MM.1S (cell line): ENCODE data around the gene IFI44L.

Experiments
- DNase-seq: peaks from one replicate; pipeline ENCODE4 v3.0.0-alpha.2; 2015
- H2AFZ ChIP-seq: fragments of 300-600 bp; sonication (generic); 2 replicates; pipeline ENCODE4 v1.6.0; 2016; ENCODE audit warnings: antibody characterized with exemption, low read length
- H3F3A ChIP-seq: fragments of 300-600 bp; sonication (generic); 2 replicates; pipeline ENCODE4 v1.6.1; 2016; ENCODE audit warnings: mild to moderate bottlenecking, antibody characterized with exemption, low read length, moderate library complexity, mixed read lengths; ENCODE audit not compliant: insufficient read depth
- H3K27ac ChIP-seq: fragments of 300-600 bp; sonication (generic); 2 replicates; pipeline ENCODE4 v1.5.1; 2016; ENCODE audit warnings: mild to moderate bottlenecking, low read length
- H3K27me3 ChIP-seq: fragments of 300-600 bp; sonication (generic); replicated peaks from 2 replicates; pipeline ENCODE4 v1.6.0; 2016; ENCODE audit warnings: low read length; ENCODE audit not compliant: insufficient read depth
- H3K36me3 ChIP-seq: fragments of 300-600 bp; sonication (generic); replicated peaks from 2 replicates; pipeline ENCODE4 v1.6.1; 2016; ENCODE audit warnings: mild to moderate bottlenecking, low read length, mixed read lengths; ENCODE audit not compliant: insufficient read depth
- H3K4me1 ChIP-seq: fragments of 300-600 bp; sonication (generic); 2 replicates; pipeline ENCODE4 v1.6.1; 2016; ENCODE audit warnings: low read length, mixed read lengths
- H3K4me2 ChIP-seq: fragments of 300-600 bp; sonication (generic); 2 replicates; pipeline ENCODE4 v1.6.0; 2016; ENCODE audit warnings: low read depth, low read length
- H3K4me3 ChIP-seq: fragments of 300-600 bp; sonication (generic); 2 replicates; pipeline ENCODE4 v1.5.1; 2016; ENCODE audit warnings: low read length, mixed read lengths
- H3K79me2 ChIP-seq: fragments of 300-600 bp; sonication (generic); 2 replicates; pipeline ENCODE4 v1.6.1; 2016; ENCODE audit warnings: mixed run types, low read length, mixed read lengths
- H3K9ac ChIP-seq: fragments of 300-600 bp; sonication (generic); 2 replicates; pipeline ENCODE4 v1.6.1; 2016; ENCODE audit warnings: low read length, mixed read lengths
- H3K9me2 ChIP-seq: fragments of 300-600 bp; sonication (generic); replicated peaks from 2 replicates; pipeline ENCODE4 v1.6.1; 2016; ENCODE audit warnings: mild to moderate bottlenecking, low read length, mixed read lengths; ENCODE audit not compliant: insufficient read depth
- H3K9me3 ChIP-seq: fragments of 300-600 bp; sonication (generic); replicated peaks from 2 replicates; pipeline ENCODE4 v1.6.1; 2016; ENCODE audit warnings: mild to moderate bottlenecking, low read length, mixed read lengths; ENCODE audit not compliant: insufficient read depth
- H4K20me1 ChIP-seq: fragments of 300-600 bp; sonication (generic); 2 replicates; pipeline ENCODE4 v1.6.1; 2016; ENCODE audit warnings: mild to moderate bottlenecking, low read length, moderate library complexity, mixed read lengths; ENCODE audit not compliant: insufficient read depth
- EZH2 ChIP-seq: fragments of 300-600 bp; sonication (generic); optimal IDR thresholded peaks from 2 replicates; pipeline ENCODE3; 2017; ENCODE audit warnings: low read depth, mild to moderate bottlenecking, antibody characterized with exemption, low read length, mixed read lengths
- EZH2phosphoT487 ChIP-seq: fragments of 300-600 bp; sonication (generic); IDR thresholded peaks from 2 replicates; pipeline ENCODE4 v1.6.1; 2018; ENCODE audit warnings: antibody characterized with exemption, low read length
- TF ChIP-seq, protein P1 (sequence below): fragments of 300-600 bp; sonication (generic); IDR thresholded peaks from 2 replicates; pipeline ENCODE4 v1.5.1; 2016; ENCODE audit warnings: antibody characterized with exemption, low read length, mixed read lengths

The IFI44L gene

DNA sequence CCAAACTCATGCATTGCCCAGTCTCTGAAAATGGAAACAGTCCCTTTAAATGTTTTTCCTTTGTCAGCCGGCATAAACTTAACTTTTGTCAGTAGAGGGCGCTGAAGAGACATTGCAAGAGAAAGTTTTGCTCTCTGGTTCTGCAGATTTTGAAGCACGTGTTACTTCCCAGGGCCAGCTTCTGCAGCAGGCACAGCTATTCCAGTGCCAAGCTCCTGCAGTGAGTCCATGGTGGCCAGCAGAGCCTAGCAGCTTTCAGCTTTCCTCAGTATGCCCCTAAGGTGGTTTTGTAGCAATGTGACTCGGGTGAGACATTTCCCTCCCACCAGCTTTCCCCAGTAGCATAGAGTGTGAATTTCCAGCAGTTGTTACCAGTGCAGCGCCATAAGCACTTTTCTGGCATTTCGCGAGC, 2.6 kb upstream of the IFI44L start:
- Histone ChIP-seq H3K4me2 (peak overlapping the region; percentile 5; the same call in 1 of the 2 replicates), H3K27me3 (peaks cover 47% of the 10 kb centered on the region), H3K4me1 (peaks cover 16% of the 10 kb centered on the region), H3K36me3 (no peaks in the 10 kb centered on the region), H3K27ac (no peak overlapping the region), H2AFZ (no peak overlapping the region), H3K4me3 (no peak overlapping the region), H3K79me2 (no peaks in the 10 kb centered on the region), H3K9me3 (no peaks in the 10 kb centered on the region), H3K9ac (no peak overlapping the region), H3K9me2 (no peaks in the 10 kb centered on the region), H4K20me1 (no peaks in the 10 kb centered on the region; the same call in 1 of the 2 replicates), H3F3A (peaks cover 15% of the 10 kb centered on the region)
- peak; percentile 86 for DNase-seq
- TF ChIP-seq, protein P1, sequence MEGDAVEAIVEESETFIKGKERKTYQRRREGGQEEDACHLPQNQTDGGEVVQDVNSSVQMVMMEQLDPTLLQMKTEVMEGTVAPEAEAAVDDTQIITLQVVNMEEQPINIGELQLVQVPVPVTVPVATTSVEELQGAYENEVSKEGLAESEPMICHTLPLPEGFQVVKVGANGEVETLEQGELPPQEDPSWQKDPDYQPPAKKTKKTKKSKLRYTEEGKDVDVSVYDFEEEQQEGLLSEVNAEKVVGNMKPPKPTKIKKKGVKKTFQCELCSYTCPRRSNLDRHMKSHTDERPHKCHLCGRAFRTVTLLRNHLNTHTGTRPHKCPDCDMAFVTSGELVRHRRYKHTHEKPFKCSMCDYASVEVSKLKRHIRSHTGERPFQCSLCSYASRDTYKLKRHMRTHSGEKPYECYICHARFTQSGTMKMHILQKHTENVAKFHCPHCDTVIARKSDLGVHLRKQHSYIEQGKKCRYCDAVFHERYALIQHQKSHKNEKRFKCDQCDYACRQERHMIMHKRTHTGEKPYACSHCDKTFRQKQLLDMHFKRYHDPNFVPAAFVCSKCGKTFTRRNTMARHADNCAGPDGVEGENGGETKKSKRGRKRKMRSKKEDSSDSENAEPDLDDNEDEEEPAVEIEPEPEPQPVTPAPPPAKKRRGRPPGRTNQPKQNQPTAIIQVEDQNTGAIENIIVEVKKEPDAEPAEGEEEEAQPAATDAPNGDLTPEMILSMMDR, result peak; percentile 87
- TF ChIP-seq EZH2phosphoT487 (no peak), EZH2 (no peak)

DNA sequence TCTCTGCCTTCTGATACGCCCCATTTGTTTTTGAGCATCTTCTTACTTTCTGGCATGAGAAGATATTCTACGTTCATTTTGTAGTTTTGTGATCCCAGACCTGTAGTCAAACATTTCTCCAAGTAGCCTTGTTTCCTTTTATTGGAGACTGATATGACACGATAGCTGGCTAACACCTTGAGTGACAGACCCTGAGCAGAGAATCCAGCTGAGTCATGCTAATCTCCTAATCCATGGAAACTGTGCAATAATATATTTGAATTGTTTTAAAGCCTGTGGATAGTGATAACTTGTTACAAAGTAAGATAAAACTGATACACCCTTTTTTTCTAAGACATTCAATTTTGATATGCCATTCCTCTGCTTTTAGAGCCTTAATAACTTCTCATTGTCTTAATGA, 1.2 kb upstream of the IFI44L start:
- H4K20me1 ChIP-seq, result no peaks in the 10 kb centered on the region; the same call in 1 of the 2 replicates
- peaks cover 52% of the 10 kb centered on the region for H3K27me3 ChIP-seq
- no peak overlapping the region for H2AFZ ChIP-seq
- DNase-seq, result no peak
- no peaks in the 10 kb centered on the region for H3K9me3 ChIP-seq
- peaks cover 15% of the 10 kb centered on the region for H3F3A ChIP-seq
- no peaks in the 10 kb centered on the region for H3K79me2 ChIP-seq
- no peak overlapping the region for H3K4me2 ChIP-seq
- no peak for TF ChIP-seq EZH2
- TF ChIP-seq, protein P1, result no peak
- TF ChIP-seq EZH2phosphoT487, result no peak
- H3K27ac ChIP-seq, result no peak overlapping the region
- no peak overlapping the region for H3K9ac ChIP-seq
- H3K4me3 ChIP-seq, result no peak overlapping the region
- peaks cover 16% of the 10 kb centered on the region for H3K4me1 ChIP-seq
- H3K36me3 ChIP-seq, result no peaks in the 10 kb centered on the region
- no peaks in the 10 kb centered on the region for H3K9me2 ChIP-seq

DNA sequence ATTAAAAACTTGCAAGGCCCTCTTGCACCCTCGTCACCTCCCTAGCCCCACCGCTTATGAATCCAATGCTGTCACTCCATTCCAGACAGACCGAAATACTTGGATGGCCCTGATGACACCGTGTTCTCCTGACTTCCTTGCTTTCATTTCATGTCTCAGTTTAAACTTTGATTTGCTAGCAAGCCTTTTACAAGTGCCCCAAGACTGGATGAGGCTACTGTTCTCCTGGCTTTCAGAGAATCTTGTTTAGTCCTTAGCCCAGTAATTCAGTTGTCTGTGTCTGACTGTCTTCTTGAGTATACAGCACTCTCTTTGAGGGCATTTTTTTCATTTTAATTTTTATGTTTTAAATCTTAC, 824 bp upstream of the IFI44L start:
- H3K27ac ChIP-seq, result no peak overlapping the region
- H3K9me2 ChIP-seq, result no peaks in the 10 kb centered on the region
- H3K27me3 ChIP-seq, result peaks cover 54% of the 10 kb centered on the region
- H3K4me1 ChIP-seq, result peaks cover 16% of the 10 kb centered on the region
- no peak for DNase-seq
- H3K4me3 ChIP-seq, result no peak overlapping the region
- H2AFZ ChIP-seq, result no peak overlapping the region
- H3K79me2 ChIP-seq, result no peaks in the 10 kb centered on the region
- no peak overlapping the region for H3K4me2 ChIP-seq
- no peaks in the 10 kb centered on the region; the same call in 1 of the 2 replicates for H4K20me1 ChIP-seq
- TF ChIP-seq, protein P1, result no peak
- TF ChIP-seq EZH2phosphoT487 (no peak), EZH2 (no peak)
- no peaks in the 10 kb centered on the region for H3K9me3 ChIP-seq
- peaks cover 15% of the 10 kb centered on the region for H3F3A ChIP-seq
- no peaks in the 10 kb centered on the region for H3K36me3 ChIP-seq
- no peak overlapping the region for H3K9ac ChIP-seq
